GM21825 (cell line): Measurements from ENCODE around the gene MAGI3.

ENCODE experiments used
- ATAC-seq: cut with Tn5 transposase; IDR thresholded peaks from one replicate; pipeline ENCODE4 v1.9.1; 2021; ENCODE audit warnings: mild to moderate bottlenecking, moderate library complexity; ENCODE audit not compliant: unreplicated experiment

The MAGI3 gene

GRCh38 chr1:113389953-113390834 is at the start of gene MAGI3:
Gene MAGI3 (plus strand): TSS chr1:113390515. CDS start chr1:113391034, 519 bp downstream.
- ATAC-seq: peak; percentile 100

GRCh38 chr1:113353580-113353979 is 36.7 kb upstream of the MAGI3 start:
- ATAC-seq: no peak

- no peak for ATAC-seq
Measured at GRCh38 chr1:113363935-113364334, 26.4 kb upstream of the MAGI3 start.

- no peak for ATAC-seq
Measured at GRCh38 chr1:113369040-113369439, 21.3 kb upstream of the MAGI3 start.

GRCh38 chr1:113369699-113370098 is 20.6 kb upstream of the MAGI3 start:
- ATAC-seq: no peak

- ATAC-seq: no peak
Measured at GRCh38 chr1:113370868-113371267, 19.4 kb upstream of the MAGI3 start.

- ATAC-seq: no peak
Measured at GRCh38 chr1:113372546-113372945, 17.8 kb upstream of the MAGI3 start.

GRCh38 chr1:113373644-113374043 is 16.7 kb upstream of the MAGI3 start:
- no peak for ATAC-seq

- ATAC-seq: no peak
Measured at GRCh38 chr1:113375878-113376277, 14.4 kb upstream of the MAGI3 start.

GRCh38 chr1:113380075-113380474 is 10.2 kb upstream of the MAGI3 start:
- no peak for ATAC-seq

GRCh38 chr1:113388017-113388620 is 2.2 kb upstream of the MAGI3 start:
- ATAC-seq: no peak

- no peak for ATAC-seq
Measured at GRCh38 chr1:113388621-113389358, 1.5 kb upstream of the MAGI3 start.

- no peak for ATAC-seq
Measured at GRCh38 chr1:113389359-113389952, 859 bp upstream of the MAGI3 start.

- ATAC-seq: no peak
Measured at GRCh38 chr1:113390871-113391648, 745 bp downstream of the MAGI3 start.

GRCh38 chr1:113391649-113392271 is 1.4 kb downstream of the MAGI3 start:
- ATAC-seq: no peak

GRCh38 chr1:113392541-113393128 is 2.3 kb downstream of the MAGI3 start:
- no peak for ATAC-seq

GRCh38 chr1:113394043-113394862 is 3.9 kb downstream of the MAGI3 start:
- ATAC-seq: no peak

- no peak for ATAC-seq
Measured at GRCh38 chr1:113394863-113395259, 4.5 kb downstream of the MAGI3 start.

- ATAC-seq: no peak
Measured at GRCh38 chr1:113396102-113396501, 5.8 kb downstream of the MAGI3 start.
